NCI-H524 treated with DMSO at 0.1 percent for 48 hours (cell line): ENCODE results near the gene DCTD.

Source experiments
- DNase-seq: peaks from one replicate; lab custom pipeline; 2025; lab: John Stamatoyannopoulos, UW

Gene DCTD

DNA sequence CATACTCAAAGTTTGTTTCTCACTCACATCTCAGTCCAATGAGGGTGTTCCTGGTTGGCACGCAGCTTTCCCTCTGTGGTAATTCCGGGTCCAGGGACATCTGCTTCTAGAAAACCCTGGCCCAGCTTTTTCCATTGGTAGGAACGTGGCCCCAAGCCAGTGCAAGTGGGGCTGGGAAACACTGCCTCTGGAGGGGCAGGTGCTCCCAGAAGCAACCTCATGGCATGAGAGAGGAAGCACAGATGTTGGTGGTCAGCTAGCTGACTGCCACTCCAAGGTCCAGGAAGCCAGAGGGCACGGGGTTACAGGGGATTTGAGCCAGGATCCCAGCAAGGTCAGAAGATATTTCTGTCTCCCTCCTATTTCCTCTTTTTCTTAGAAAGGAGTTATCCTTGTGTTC, 47.5 kb downstream of the DCTD start:
- DNase-seq: no peak

DNA sequence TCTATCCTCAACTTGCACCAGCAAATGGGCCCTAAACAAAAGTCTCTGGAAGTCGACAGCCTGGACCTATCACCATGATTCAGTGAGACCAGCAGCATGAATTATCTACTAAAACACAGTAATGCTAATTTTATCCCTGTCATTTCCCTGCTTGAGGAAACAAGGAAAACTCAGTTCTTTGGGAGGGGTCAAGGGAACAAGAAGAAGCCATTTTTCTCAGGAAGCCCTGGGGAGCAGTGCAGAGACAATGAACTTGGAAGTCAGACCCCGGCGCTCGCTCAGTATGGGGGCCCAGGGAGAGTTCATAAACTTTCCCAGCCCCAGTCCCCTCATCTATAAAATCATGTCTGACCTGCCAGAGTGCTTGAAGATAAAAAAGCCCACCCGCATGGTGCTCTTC, 50.4 kb downstream of the DCTD start:
- DNase-seq: no peak

DNA sequence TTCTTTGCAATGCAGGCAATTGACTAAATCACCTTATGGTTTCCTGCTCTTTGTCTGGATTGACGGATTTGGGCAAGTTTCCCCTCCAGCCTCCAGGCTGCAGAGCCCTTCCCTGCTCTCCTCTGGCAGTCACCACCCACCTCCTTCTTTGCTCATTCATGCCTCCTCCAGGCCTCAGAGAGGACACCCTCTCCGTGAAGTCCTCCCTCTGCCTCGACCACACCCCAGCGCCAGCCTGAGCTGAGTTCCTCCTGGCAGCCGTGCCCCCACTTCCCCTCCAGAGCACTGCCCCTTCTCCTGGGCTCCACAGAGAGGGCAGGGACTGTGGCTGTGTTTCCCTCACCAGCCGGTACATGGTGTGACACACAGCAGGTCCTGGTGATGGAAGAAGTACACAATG, 53.7 kb downstream of the DCTD start:
- no peak for DNase-seq

DNA sequence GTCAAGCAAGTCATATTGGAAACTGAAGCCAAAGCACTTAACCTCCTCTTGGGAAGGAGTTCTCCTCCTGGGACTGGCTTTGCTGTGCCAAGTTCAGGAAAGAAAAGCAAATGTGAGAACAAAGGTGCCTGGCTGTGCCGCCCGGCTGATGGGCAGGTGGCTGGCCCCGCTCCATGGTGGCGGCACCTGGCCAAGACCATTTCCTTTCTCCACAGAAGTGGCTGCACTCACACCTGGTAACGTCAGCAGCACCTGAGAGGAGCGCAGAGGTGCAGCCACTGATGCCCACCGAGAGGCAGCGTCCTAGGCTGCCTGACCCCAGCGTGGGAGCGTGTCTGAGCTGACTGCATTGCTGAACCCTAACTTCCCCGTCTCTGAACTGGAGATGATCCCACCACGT, 54.3 kb downstream of the DCTD start:
- no peak for DNase-seq

DNA sequence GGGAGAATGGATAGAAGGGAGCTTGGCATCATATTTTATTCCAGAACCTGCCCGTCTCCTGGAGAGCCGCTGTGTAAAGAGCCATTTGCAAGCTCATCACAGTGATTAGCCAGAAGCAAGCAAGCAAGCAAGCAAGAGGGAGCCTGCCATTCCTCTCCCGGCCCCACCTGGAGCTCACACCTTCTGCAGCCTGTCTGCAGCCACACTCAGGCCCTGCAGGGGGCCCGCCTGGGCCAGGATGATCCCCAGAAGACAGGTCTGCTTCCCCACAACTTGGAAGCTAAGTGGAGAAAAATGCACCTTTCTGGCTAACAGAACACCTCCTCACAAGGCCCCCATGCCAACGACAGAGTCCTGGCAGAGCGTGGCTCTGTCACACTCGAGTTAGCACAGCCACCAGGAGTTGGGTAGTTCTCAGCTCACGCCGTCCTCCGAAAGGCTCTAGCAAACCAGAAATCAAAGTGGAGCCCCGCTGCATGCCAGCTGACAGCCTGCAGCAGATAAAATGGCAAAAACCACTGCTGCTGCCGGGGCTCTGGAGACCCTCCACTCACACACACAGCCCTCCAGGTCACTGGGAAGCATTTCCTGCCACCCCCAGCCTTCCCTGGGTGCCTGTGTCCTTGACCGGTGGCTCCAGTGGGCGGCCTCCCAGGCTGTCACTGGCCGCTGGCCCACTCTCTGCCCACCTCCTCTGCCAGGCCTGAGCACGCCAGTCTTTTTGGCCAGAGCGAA, 54.9 kb downstream of the DCTD start:
- no peak for DNase-seq

DNA sequence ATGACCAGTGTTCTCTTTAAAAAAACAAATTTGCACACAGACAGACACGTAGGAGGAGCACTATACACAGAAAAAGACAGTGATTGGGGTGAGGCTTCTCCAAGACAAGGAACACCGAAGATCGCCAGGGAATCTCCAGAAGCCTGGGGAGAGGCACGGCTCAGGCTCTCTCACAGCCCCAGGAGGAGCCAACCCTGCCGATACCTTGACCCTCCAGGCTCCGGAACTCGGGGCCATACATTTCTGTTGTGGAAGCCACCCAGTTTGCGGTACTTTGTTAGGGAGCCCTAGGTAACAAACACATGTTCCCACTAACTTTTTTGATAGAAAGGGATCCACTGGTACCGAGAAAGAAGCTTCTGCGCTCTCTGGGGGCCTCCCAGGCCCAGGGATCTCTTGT, 55.8 kb downstream of the DCTD start:
- no peak for DNase-seq

DNA sequence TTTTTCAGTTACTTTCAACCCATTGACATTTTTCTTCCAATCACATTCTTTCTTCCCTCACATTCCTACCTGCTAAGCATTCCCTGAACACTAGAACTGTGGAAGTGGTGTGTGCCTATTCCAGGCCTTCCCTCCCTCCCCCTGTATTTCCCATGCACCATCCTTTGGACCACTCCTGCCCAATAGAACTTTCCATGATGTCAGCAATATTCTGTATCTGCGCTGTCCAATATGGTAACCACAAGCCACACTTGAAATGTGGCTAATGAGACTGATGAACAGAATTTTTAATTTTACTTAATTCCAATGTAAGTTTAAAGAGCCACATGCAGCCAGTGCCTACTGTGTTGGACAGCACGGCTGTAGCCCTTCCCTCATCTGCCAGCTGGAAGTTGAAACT, 57.5 kb downstream of the DCTD start:
- no peak for DNase-seq

DNA sequence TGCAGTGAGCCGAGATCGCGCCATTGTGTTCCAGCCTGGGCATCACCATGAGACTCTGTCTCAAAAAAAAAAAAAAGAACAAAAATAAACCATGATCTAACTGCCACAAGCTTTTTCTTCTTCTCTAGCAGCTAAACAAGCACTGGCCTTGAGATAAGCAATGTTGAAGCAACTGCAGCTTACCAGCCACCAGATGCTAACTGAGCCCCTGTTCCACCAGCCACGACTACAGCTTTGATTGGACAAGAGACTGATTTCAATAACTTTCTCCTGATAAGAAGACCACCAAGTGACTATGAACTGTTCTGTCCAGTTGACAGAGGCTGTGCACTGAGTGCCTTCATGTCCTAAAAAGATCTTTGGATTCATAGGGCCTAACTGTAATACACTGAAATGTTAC, 58.5 kb downstream of the DCTD start:
- no peak for DNase-seq

DNA sequence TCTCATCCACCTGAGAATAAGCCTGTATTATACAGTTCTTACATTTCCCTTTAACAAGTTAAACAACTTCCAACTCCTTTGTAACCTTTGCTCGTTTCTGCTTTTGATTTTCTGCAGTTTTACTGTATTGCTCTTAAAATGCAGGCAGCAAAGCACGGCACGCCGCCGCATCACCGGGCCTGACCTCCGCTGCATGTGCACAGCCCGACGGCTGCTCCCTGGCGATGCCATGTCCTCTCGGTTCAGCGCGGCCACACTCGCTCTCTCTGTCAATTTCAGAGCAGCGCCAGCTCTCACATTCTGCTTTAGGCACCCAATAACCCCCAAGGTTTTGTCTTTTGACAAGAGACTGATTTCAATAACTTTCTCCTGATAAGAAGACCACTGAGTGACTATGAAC, 60.3 kb downstream of the DCTD start:
- DNase-seq: no peak

DNA sequence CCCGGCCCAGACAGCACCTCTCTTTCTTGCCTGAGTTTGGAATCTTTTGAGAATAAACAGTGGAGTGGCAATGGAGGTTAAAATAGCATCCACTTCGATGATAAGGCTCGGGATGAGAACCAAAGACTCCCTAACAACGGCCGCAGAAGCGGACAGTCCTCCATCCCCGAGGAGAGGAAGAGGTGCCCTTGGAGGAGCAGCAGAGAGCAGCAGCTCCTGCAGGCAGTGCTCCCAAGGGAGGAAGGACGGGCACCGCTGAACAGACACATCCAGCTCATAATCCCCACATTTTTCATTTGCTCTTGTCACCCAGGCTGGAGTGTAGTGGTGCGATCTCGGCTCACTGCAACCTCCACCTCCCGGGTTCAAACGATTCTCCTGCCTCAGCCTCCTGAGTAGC, 61.3 kb downstream of the DCTD start:
- DNase-seq: no peak

DNA sequence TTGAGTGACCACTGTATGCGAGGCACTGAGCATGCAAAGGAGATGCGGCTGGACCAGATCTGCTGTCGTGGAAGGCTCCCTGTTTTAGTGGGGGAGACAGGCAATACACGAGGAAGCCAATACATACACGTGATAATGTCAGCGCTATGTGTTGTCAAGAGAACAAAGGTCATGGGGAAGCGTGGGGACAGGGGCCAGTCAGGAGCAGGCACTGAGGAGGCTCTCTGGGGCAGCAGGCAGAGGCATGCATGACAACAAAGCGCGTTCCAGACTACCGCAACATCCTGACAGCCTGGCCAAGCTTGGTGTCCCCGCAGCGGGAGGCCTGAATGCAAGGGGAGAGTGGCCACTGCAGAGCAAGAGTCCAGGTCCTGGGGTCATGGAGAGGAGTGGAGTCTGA, 61.9 kb downstream of the DCTD start:
- no peak for DNase-seq

DNA sequence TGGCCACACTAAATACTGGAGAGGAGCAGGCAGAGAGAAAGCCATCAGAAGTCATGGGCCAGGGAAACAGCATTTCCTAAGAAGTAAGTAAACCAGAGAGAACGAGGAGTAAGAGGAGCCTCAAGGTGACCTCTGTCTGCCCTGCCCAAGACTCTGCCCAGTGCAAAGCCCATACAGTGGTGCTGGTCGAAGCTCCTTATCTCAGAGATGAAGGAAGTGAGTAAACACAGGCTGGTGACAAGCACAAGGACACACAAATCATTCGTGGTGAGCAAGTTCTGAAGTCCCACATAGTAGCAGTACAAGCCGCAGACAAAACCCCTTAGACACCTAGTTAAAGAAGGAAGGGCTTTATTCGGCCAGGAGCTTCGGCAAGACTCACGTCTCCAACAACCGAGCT, 62.7 kb downstream of the DCTD start:
- DNase-seq: no peak

DNA sequence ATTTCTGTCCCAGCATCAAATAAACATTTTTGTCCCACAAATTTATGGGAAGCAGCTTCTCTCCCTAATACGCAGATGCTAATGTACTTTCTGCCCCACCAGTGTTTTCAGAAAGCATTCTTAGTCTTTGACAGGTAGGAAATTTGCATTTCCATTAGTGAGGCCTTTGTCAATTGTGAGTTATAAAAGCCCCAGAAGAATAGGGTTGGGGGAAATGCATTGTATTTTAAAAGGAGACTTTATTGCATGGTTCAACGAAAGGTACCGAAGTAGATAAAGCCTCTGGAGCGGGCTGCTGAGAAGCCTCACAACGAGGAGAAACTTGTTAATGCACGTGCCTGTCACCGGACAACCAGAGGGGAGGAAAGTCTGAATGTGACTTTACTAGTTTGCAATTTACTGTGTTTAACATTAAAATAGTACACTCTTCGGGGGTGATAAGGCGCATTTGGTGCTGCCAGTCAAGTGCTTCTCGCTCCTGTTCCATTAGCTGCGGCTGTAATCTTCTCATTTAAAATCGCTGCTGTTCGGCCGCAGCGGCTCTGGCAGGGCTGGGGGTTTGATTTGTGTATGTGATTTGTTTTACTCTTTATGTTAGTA, 63.4 kb downstream of the DCTD start:
- DNase-seq: no peak

DNA sequence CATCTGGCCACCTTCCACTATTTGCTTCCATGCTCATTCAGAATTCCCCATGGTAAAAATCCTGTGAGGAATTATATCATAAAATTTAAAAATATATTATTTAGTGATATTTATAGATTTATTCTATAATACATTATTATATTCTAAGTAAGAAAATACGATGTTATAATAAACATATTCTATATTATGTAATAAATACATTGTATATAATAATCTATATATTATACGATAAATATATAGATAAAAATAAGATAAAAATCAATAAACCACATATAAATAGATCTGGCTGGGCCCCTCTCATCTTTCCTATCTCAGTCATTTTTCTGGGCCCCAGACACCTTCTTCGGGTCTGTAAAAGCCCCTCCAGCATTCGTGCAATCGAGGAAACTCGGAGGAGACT, 68.5 kb downstream of the DCTD start:
- no peak for DNase-seq

DNA sequence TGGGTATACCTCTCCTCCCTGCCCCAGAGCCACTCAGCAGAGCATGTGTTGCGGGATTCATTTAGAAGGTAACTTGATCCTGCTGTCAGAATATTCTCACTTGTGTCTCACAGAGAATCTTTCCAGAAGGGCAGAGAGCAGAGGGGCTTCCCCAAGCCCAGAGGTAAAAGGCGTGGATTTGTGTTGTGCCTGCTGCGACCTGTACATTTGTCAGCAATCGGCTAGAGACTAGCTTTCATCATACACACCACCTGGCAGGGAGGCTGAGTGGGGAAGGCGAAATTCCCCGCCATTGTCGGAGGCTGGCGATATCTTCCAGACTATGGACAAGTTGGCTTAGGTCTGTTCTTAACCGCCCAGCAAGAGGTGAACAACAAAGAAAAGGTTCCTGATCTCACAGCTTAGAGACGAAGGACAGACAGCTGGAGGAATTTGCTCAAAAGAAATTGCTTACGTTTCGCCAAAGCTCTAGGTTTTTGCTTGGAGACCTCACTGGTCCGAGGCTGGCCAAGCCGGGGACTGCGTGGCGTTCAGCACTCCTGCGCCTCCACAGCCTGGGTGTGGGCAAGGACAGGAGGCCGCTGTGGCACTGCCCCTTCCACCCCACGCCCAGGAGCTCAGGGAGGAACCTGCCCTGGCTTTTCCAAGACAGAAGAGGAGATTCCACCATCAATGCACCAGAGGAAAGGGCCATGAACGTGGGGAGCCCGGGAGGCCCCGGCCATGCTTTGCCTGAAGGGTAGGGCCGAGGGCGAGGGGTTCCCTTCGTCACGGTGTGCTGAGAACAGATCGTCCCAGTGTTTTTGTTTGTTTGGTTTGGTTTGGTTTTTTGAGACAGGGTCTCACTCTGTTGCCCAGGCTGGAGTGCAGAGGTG, 69.4 kb downstream of the DCTD start:
- no peak for DNase-seq

DNA sequence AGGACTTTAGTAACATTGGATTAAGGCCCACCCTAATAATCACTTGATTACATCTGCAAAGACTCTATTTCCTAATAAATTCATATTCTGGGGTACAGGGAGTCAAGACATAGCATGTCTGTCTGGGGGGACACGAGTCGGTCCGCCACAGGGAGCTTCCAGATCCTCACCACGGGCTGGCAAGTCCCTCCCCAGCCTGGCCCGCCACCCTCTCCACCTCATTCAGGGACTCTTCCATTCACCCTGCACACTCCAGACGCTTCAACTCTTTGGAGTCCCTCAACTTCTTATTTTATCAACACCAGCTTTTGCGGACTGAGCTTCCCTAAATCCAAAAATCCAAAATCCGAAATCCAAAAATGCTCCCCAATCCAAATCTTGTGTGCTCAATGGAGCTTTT, 71.2 kb downstream of the DCTD start:
- DNase-seq: no peak

DNA sequence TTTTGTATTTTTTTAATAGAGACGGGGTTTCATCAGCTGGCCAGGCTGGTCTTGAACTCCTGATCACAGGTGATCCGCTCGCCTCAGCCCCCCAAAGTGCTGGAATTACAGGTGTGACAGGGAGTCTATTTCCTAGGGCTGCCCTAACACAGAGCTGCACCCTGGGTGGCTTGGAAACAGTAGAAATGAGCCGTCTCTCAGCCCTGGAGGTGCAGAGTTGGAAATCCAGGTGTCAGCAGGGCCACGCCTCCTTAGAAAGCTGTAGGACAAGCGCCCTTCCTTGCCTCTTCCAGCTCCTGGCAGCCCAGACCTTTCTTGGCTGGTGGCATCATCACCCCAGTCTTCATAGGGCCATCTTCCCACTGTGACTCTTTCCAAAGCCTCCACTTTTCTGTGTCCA, 71.6 kb downstream of the DCTD start:
- DNase-seq: no peak

DNA sequence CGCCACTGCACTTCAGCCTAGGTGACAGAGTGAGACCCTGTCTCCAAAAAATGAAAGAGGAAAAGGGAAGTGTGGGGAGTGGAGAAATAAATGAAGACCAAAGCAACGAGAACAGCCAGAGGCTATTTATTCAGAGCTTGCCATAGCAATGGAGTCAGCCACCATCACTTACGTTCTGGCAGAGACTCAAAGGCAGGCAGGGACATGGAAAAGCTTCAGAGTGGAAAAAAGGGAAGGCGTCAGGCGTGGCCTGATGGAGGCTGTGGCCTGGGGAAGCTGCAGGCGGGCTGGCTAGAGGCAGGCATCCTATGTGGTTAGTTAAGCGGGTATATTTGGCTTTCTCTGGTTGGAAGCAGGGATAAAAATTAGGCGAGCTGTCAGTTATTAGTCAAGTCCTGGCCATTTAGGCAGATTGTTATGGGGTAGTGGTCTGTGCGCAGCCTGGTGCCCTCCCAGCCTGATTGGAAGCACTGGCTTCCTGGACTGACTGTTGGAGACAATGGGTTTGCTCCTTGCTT, 73.3 kb downstream of the DCTD start:
- DNase-seq: no peak

DNA sequence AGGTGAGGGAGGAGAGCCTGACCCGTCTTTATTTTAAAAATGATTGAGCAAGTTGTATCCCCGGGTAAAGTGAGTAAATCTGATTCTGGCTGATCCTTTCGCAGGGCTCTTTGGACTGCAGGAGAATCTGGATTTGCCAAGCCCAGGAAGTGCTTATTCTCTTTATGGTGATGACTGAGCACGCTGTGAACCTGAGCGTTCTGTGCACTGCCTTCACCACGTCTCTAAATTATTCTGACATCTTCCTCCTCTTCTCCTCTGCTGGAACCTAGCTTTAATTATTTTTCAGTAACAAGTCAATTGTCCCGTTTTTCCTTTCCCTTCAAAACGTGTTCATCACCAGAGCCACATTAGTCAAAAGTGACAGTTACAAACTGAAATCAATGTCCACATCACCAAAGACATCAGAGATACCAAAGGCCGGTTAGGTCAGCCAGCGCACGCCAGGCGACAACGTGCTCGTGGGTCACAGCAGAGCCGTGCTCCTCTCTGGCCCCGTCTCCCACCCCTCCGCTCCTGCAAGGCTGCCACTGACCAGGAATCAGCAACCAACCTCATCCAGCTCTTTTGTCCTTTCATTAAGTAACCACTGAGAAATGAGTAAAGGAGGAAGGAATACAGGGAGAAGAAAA, 74.3 kb downstream of the DCTD start:
- DNase-seq: no peak

DNA sequence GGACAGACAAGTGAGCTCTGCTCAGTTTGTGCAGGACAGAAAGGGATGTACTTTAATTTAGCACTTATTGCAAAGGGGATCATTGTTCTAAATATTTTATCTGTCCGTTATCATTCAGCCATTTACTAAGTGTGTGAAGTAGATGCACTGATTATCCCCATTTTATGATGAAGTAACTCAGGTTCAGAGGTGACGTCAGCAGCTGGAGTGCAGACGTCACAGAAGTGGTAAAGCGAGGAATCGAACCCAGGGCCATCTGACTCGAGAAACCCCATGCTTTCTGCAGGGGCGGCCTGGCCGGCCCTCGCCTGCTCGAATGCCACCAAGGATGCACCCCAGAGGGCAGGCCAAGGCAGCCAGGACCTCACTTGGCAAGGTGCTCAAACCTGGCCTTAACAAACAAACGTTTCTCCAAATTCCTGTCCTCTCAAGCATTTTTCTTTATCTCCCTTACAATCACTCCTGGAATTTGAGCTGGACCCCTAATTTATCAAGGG, 75.0 kb downstream of the DCTD start:
- DNase-seq: no peak

DNA sequence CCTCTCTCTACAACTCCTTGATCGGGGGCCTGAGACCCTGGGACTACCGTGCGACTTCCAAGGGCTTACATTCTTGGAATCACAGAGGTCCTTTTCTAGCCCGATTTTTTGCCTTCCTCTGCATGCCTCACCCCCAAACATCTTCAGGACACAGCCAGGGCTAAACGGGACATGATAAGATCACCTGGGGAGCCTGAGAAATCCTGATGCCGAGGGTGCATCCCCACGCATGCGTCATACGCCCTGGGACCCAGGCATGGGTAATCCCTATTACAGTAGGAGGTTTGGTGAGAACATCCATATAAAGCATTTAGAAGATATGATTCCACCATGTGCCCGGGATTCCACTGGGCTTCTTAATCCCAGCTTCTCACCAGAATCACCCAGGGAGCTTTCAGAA, 77.1 kb downstream of the DCTD start:
- DNase-seq: no peak
